CD4-positive, alpha-beta T cell treated with Interferon alpha-2 for 1 hour (primary cell): ENCODE measurements around the gene COL4A2.
"Not testable (repeated sequence)": the region's sequence is repeated elsewhere in the genome, so short reads cannot be mapped to it uniquely, and the experiment has no call there.

Source experiments
- DNase-seq, 2 donors: peaks; one replicate each; pipeline ENCODE4 v3.0.0-alpha.2; 2020 to 2022

The COL4A2 gene

DNA sequence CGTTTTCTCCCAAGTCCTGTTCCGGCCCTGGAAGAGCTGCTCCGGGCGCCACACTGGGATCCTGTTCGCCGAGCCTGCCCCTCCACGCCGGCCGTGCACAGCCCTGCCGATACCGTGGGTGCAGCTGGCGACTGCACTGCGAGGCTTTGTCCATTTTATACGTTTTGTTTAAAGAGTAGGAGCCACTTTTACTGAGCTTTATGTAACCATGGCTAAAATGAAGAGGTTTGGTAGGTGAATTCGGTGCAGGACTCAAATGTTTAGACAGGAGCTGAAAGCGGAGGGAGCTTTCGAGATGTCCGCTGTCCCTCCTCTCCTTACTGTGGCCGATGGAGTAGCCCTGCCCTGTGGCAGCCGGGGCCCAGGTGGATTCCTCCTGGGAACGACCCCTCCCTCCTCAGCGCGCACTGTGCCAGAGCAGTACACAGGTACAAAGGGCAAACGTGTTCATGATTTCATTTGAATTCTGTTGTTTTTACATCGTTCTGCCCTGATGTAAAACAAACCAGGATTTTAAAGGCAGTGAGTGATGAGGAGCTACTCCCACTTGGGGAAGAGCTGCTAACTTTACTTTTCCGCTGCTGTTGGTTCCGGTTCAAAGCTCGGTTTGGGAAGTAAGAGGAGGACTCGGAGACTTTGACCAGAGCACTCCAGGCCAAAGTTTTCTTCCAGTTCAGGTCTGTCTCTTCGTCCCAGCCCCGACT is 1.7 kb downstream of the COL4A2 start:
- DNase-seq, result no peak

- DNase-seq, result no peak
Measured at GRCh38 chr13:110309661-110310524, 2.8 kb downstream of the COL4A2 start.

DNA sequence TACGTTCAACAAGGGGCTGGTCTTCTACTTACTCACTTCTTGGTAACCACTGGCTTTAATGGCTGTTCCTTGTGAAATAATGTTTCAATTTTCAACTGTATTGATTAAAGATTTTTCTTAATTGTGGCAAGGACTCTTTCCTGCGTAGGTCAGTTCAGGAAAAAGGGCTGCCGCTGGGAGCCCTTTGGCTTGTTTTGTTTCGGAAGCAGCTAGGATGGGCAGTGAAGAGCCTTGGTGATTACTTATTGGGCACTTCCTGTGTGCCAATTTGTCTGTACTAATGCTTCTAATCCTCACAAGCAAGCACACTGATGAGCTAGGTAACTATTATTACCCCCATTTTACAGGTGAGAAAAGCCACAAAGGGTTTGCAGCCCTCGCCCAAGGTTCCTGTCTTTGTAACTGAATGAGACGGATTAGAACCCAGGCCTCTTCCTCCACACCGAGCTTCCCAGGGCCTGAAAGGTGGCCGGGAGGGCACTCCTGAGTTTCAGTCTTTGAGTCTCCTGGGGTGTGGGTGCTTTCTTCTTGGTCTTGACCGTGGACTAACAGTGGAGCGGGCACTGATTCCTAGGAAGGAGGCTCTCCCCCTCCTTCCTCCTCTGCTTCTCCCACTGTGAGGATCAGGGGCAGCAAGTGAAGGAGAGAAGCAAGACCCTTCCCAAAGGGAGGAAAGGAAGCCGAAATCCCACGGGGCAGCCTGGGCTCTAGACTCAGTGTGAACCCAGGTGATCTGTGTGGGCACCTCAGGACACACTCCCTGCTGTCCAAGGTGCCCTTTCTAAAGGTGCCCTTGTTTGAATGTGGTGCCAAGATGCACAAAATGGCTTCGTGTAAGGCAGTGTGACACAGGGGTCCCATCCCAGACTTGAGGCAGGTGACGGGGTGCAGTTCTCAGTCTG is 3.7 kb downstream of the COL4A2 start:
- no peak for DNase-seq

- DNase-seq, result no peak
Measured at GRCh38 chr13:110311443-110312338, 4.6 kb downstream of the COL4A2 start.

DNA sequence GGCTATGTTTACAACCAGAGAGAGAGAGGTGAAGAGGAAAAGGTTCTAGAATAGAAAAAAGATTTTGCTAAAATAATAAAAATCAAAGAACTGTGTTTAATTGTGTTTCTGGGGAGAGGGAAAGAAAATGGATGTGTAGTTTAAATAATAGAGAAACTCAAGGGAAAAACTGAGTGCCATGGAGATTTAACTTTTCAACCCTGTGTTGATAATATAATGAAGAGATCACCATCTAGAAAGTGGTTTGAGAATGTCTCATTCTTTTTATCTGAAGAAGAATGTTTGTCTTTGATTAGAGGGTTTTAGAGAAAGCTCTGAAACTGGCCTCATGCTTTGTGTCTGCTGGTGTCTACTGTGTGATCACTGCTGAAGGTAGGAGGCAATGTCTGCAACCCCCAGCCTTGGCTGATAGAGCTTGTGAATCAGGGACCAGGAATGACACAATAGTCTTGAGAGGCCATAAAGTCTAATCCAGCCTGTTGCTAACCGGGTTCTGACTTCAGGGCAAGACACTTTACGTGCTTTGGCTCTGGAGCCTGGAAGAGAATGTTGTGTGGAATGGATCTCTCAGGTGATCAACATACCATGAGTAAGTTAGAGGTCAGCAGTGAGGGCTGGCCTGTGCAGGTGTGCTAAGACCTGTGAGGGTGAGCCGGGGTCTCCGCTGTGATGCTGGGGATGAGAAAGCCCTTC is 5.4 kb downstream of the COL4A2 start:
- no peak for DNase-seq

- DNase-seq, result not testable (repeated sequence)
Measured at GRCh38 chr13:110313261-110313660, 6.2 kb downstream of the COL4A2 start.

GRCh38 chr13:110313733-110314132 is 6.6 kb downstream of the COL4A2 start:
- not testable (repeated sequence) for DNase-seq

DNA sequence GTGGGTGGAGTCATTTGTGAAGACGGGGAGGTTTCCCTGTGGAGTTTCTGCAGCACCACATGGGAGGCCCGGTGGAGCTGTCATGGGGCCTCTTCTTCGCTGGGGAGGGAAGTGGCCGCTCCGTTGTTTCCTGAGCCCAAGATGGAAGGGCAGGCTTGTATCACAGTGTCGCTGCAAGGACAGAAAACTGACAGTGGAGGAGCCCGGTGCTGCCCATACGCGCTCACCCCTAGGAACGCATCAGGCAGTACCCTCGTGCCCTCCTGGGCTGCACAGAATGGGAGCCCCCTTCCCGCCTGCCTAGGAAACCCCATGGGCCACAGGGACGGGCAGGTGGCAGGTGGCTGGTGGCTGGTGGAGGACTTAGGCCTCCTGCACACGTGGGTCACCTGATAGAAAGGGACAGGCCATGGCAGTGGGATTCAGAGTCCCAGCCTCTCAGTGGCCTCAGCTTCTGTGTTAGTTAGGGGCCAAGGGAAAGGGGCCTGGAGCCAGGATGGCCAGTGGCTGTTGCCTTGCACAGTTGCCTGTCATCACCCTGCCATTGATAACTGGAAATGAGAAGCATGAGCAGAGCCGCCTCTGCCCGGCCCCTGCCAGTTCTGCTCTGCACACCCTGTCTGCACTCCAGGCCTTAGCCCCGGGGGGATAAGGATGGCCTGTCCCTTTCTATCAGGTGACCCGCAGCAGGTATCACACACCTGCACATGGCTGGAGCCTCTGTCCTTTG is 7.6 kb downstream of the COL4A2 start:
- DNase-seq, result no peak

- no peak for DNase-seq
Measured at GRCh38 chr13:110316196-110316595, 9.1 kb downstream of the COL4A2 start.

GRCh38 chr13:110317093-110317492 is 10.0 kb downstream of the COL4A2 start:
- DNase-seq, result no peak

GRCh38 chr13:110317496-110318195 is 10.6 kb downstream of the COL4A2 start:
- DNase-seq, result no peak

- DNase-seq, result no peak
Measured at GRCh38 chr13:110318920-110319319, 11.8 kb downstream of the COL4A2 start.

DNA sequence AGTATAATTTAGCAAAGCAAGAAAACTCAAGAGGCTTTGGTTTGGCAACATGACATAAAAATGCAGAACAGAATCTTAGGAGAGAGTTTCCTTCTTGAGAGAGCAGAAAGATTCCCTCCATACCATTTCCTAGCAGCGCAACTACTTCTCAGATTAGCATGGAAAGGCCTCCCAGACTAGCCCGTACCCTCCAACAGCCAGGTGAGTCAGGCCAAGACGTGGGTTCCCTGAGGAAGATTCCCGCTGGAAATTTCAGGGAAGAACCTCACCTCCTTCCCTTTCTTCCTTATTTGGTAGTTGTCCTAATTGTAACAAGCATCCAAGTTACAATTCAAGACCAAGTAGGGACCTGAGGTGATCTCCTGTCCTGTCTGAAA is 12.3 kb downstream of the COL4A2 start:
- DNase-seq, result no peak

DNA sequence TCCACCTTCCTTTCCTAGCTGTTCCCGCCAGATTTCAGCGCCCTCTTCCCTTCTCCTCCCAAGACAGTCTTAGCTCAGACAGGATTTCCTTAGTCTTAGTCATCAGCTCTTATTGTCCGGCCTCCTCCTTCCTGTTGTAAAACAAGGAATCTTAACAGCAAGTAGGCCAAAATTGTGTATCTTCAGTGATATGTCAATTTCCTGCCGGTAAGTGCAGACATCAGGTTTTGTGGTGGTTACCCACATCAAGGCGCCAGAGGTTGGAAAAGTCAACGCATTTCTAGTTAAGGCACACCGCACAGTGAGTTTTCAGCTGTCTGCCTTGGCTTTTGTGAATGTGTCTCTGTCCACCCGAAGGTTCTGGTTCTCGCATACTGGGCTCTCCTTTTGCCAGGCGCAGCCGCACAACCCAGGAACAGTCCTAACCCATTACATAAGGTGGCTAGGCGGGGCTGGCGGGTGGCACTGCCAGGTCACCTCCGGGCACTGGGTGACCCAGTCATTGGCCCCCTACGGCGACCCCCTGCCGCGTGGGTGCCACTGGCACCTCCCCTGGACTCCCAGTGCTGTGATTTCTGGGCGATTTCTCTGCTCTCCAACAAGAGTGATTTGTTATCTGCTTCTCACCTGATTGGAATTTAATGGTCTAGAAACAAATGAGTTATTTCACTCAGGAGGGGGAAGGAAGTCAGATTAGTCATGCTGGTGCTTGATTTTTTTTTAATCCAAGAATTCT is 12.9 kb downstream of the COL4A2 start:
- DNase-seq, result no peak

DNA sequence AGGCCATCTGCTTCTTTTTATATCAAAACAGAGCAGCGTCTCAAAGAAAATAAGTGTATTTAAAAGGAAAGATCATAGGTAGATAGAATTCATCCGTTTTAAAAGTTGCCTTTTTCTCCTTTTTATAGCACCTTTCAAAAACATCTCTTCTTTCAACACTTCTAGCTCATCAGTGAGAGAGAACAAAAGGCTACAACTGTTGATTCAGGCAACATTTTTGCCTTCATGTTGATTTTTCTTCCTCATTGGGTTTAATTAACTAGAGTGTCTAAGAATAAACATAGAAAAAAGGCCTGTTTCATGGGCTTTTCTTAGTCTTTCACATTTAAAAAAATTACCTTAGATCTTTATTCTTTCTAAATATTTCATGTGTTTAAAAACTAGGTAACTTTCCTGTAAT is 13.6 kb downstream of the COL4A2 start:
- no peak for DNase-seq

GRCh38 chr13:110321573-110321972 is 14.5 kb downstream of the COL4A2 start:
- not testable (repeated sequence) for DNase-seq

- DNase-seq, result no peak
Measured at GRCh38 chr13:110322126-110322827, 15.2 kb downstream of the COL4A2 start.

GRCh38 chr13:110322828-110323171 is 15.7 kb downstream of the COL4A2 start:
- DNase-seq, result no peak
